GM21619 (cell line): ENCODE data around the gene RGS1.

Experiments used
- ATAC-seq: cut with Tn5 transposase; IDR thresholded peaks from one replicate; pipeline ENCODE4 v1.9.1; 2021; ENCODE audit not compliant: unreplicated experiment

RGS1 gene

DNA sequence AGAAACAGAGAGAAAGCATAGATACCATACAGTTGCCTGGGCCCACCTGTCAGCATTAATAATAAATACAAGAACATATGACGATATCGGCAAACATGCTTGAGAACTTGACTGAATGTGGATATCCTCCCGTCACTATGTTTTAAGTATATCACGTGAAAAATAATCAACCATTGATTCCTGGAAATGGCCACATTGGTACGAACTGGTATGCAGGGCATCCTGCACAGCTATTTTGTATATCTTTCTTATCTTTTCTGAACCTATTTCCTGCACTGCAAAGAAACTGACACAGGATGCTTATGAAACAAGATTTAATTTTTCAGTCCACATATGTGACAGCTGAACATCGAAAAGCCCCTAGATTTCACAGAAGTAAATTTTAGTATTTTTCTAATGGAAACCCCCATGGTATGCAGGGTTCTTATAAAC lies 22.8 kb upstream of the RGS1 start:
- peak; percentile 23 for ATAC-seq

DNA sequence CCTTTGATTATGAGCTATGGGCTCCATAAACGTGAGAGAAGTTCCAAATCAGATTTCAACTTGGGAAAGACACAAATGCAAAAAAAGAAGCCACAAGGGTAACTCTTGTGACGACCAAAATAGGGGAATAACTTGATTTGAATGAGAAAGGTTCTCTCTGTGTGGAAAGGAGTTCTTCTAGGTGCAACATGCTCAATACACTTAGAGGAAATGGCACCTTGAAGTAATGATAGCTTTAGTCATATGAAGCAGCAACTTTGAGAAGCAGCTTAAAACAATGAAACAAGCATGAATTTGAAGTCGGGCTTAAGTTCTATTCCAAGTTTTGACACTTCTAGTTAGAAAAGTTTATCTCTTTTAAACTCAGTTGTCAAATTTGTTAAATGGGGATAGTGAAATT lies 21.8 kb upstream of the RGS1 start:
- ATAC-seq = no peak

DNA sequence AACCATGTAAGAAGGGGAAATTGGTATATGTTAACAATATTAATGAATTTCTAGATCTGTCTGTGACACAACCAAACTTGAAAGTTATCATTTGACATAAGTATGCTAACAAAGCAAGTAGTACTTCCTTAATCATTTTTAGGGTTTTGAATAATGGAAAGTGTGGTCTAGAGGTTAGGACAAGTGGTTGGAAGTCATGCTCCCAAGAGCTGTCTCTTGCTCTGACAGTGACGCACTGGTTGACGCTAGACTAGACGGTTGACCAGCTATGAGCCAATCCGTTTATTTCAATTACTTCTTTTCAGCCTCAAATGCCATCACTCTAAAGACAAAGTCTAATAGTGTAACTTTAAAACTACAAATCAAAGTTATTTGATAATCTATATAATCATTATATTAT lies 20.7 kb upstream of the RGS1 start:
- no peak for ATAC-seq

DNA sequence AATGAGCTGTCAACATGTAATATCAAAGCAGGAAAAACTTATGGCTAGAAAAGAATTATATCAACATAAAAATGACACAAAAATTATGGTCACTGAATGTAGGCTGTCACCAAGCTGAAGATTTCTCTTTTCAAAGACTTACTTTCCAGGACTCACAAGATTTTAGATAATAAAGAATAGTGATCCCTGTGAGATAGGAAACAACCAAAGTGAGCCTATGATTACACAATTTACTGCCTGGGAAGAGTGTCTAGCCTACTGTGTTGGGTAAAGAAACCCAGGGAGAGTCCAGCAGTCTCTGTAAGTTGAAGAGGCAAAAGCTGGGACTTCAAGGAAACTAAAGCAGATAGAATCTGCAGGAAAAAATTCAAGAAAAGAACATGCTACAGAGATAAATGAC lies 20.2 kb upstream of the RGS1 start:
- ATAC-seq = no peak

DNA sequence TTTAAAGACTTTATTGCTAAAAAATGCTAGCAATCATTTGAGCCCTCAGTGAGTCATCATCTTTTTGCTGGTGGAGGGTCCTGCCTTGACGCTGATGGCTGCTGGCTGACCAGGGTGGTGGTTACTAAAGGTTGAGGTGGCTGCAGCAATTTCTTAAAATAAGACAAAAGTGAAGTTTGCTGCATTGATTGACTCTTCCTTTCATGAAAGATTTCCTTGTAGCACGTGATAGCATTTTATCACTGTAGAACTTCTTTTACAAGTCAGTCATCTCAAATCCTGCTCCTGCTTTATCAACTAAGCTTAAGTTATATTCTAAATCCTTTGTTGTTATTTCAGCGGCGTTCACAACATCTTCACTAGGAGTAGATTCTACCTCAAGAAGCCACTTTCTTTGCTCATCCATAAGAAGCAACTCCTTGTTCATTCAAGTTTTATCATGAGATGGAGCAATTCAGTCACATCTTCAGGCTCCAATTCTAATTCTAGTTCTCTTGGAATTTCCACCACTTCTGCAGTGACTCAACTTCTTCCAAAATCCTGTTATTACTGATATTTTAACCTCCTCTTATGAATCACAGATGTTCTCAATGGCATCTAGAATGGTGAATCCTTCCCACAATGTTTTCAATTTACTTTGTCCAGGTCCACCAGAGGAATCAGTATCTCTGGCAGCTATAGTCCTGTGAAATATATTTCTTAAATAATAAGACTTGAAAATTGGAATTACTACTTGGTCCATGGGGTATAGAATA lies 17.6 kb upstream of the RGS1 start:
- no peak for ATAC-seq

DNA sequence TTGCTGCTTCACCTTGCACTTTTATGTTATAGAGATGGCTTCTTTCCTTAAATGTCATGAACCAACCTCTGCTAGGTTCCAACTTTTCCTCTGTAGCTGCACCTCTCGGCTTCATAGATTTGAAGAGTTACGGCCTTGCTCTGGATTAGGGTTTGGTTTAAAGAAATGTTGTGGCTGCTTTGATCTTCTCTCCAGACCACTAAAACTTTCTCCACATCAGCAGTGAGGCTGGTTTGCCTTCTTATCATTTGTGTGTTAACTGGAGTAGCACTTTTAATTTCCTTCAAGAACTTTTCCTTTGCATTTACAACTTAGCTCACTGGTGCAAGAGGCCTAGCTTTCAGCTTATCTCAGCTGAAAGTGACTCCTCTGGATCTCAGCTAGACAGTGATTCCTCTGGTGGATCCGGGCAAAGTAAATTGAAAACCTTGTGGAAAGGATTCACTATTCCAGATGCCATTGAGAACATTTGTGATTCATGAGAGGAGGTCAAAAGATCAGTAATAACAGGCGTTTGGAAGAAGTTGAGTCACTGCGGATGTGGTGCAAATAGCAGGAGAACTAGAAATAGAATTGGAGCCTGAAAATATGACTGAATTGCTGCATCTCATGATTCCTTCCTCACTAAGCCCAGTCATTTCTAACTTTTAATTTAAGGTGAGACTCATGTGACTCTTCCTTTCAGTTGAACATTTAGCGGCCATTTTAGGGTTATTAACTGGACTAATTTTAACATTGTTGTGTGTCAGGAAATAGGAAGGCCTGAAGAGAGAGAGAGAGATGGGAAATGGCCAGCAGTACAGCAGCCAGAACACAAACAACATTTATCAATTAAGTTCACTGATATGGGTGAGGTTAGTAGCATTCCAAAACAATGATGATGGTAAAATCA lies 16.2 kb upstream of the RGS1 start:
- peak; percentile 62 for ATAC-seq

DNA sequence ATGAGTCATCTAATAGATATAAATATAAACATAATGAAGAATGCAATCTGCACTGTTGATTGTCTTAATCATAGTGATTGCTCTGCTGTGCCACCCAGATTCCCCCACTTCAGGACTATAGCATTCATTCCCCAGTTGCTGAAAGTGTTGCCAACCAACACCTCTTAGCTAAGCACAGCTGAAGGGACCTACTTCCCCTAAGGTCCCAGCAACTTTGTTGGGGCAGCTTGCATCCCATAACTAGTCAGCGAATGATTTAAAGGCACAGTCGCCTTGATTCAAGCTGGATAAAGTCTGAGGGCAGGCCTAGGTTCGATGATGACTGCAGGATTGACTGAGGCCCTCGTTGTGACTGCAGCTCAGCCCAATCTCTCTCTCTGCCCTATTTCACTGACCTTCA lies 14.3 kb upstream of the RGS1 start:
- no peak for ATAC-seq

DNA sequence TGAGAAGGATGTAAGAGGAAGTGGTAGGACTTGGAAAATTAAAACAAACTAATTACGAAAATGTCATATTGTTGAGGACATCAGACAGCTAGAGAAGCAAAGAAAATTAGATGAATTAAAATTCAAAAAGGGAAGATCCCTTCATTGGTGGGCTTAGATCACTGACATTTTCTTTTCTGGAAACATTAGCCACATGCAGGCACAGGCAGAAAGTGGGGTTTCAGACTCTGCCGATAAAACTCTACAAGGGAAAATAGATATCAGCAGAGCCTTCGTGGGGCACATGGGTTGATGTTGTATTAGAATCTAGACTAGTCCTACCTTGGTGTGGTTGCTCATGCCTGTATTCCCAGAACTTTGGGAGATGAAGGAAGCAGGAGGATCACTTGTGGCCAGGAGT lies 12.4 kb upstream of the RGS1 start:
- no peak for ATAC-seq

DNA sequence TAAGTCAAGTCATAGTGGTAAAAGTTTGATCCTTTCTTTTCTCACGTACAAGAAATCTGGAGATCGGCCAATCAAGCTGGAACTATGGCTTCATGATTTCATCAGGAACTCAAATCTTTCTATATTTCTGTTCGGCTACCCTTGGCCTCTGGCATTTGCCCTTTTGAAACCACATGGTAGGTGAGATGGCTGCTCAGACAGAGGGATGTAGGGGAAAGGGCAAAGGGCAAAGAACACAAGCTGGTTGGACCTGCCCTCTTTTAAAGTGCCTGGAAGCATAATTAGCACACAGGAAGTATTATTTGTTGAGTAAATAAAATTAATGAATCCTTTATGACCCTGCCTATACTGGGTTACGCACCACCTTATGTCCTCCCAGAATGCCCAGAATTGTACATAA lies 11.5 kb upstream of the RGS1 start:
- no peak for ATAC-seq

DNA sequence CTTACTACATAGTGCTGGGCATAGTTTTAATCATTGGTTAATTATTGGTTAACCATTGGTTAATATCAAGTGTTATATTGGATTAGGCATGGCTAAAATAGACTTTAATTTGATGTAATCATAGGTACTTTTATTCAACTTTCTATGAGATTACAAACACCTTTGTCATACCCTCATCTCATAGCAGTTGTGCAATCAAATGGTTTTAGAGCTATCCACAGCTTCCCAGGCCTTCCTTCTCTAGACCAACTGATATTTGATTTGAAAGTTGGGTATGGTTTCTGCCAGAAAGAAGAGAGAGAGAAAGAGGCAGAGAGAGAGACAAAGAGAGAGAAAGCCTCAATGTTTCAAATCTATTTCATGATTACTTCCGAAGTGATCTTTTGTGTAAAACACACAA lies 9.6 kb upstream of the RGS1 start:
- no peak for ATAC-seq

DNA sequence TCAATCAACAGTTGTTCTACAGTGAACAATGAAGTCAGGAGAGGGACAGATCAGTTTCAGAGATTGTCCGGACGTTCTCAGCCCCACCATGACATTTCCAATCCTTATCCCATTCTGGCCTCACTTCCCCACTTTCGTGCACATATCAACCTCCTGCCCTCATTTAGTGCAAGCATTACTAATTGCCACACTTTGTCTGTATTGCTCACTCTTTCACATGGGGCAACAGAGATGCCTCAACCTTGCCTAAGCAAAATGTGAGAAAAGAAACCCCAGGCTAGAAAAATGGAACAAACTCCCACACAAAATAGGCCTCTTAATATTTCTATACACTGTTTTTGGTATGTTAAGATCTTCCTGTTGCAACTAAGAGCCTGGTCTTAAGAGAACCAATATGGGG lies 8.9 kb upstream of the RGS1 start:
- ATAC-seq = no peak

DNA sequence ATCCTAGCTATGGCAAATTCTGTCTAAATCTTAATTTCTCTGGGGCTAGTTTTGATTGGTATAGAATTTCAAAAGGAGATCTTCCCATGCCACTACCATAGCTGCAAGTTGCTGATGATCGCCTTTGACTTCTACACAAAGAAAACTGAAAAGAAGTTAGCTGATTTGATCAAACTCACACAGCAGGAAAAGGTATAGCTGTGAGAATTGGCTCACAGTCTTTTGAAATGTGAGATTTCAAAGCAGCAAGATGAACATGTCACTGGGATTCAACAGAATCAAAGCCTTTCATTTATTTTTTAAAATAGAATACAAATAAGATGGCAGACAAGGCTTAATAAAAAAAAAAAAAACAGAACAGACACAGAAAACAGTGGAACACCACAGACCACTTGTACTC lies 7.5 kb upstream of the RGS1 start:
- ATAC-seq = no peak

DNA sequence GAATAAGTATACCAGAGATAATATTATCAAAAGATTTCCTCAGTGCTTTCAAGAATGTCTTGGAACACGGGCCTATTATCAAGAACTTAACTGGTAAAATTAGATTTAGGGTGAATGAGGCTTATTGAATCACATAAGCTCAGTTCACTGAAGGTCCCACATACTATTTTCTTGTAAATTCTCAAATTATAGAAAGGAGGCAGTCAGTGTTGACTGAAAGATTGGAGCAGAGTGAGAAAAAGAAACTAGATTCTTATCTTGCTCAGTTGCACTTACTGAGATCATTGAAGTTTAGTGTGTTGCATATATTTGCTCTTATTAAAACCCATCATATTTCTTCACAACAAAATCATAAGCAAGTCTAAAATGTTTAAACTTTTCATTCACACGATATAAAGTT lies 3.9 kb upstream of the RGS1 start:
- ATAC-seq = no peak

DNA sequence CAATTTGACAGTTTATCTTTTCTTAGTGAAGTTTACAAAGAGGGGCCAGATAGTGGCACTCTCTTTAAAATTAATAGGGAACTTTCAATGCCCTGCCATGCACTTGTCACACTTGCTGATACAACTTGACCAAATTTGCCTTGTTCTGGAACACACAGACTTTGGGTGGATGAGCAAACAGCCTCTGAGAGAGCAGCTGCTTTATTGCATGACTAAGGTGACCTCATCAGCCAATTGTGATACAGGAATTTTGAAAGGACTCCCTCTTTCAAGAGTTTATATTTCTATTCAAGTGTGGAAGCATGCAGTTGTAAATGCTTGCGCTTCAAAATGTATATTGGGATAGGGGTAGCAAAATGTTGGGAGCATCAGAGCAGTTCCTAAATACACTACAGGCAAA lies 2.1 kb upstream of the RGS1 start:
- ATAC-seq = no peak

DNA sequence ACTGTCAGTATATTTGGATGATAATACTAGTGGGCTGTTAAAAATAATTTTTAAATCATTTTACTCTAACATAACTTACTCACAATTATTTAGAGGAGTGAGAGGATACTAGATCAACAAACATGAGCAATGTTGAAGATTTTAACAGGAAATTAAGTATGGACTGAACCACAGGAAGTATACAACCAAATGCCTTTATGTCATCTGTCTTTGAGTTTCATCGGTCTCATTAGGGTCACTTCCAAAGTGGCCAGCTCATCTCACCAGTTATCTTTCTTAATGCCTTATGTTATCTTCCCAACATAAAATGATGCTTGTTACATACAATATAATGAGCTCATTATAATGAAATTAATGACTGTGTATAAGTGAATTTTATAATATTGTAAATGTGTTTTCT lies 1.5 kb upstream of the RGS1 start:
- no peak for ATAC-seq

DNA sequence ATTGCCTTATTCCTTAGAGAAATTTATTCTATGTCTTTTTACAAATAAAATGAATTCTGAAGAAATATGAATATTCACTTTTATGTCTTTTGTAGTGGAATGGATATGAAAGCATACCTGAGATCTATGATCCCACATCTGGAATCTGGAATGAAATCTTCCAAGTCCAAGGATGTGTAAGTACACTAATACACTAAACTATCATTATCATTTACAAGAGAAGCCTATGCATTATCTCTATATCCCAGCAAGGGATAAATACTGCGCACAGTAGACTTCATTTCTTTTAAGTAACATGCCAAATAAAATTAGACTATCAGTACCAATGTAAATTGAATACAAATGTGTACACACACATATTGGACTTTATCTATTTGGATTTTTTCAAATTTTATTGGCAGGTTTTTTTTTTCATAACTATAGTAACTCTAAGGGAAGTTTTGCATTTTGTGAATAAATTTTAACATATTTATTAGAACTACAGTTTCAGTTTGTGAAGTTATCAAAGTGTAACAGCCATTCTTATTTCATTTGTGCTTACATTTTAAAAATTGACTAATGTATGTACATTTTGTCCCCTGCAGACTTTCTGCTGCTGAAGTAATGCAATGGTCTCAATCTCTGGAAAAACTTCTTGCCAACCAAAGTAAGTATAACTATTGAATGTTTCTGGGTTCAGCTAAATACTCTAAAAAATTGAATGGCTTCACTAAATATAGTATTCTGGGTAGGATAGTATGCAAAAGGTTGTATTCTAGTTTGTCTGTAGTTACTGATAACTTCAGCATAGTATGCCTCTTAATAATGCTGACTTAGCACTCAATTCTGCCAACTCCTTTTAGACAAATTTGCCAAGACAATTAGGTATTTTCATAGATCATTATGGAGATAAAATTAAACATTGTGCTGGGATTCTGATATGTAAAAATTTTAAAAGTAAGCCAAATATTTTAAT lies 894 bp downstream of the RGS1 start:
- no peak for ATAC-seq

DNA sequence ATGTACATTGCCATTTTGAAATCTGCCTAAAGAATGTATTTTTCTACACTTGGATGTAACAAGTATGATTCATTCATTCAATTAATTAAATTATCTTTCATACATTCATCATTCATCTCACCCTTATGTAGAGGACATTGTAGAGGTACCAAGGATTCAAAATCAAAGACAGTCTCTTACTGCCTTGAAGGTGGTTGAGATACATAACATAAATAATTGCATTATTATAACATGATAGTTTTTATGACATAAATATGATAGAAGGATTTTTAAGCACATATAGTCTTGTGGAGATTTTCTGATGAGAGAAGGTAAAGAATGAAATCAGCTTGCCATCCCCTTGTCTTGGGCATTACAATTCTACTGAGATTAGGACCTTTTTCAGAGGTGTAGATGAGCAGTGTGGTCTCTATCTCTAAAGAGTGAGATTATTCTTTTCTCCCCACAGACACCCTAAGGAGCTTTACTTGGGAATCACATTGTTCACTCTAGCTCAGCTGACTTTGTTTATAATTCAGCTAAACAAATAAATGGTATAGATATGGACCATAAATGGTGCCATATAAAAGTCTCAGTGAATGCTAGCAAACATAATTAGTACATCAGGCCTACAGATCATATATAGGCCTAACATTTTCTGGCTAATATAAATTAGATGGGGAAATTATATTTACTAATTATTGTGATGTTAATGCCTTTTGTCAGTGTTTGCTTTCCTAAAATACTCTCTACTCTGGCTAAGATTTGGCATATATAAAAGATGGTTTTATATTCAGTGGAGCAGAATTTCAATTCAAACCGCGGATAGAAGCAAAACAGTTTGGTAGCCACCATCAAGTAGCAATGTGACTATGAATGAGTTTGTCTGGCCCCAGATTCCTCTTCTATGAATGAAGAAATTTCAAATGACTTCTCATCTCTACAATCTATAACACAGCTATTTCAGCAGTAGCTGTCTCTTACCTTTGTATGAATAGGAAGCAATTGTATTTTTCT lies 1.9 kb downstream of the RGS1 start:
- ATAC-seq = no peak

DNA sequence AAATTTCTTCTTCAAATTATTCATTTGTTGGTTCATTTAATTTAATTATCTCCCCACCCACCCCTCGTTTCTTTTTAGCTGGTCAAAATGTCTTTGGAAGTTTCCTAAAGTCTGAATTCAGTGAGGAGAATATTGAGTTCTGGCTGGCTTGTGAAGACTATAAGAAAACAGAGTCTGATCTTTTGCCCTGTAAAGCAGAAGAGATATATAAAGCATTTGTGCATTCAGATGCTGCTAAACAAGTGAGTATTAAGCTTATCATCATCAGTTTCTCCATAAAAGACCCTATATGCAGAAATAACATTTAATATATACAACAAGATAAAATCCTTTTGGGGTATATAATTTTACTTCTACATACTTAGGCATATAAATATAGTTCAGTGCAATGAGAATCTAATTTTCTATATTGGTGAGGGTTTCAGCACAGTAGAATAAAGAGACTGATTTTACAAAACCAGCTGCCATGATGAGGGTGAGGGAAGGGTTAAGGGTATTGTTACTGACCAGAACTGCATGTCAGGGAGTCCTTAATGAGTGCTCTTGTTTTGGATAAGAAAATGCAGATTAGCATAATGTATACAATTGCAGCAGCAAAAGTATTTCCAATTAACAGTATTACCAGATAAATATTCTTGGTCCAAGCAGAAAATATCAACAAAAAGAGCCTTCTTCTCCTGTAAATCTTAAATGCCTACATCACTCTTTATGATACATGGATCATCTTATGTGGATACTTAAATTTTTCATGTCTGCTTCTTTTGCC lies 2.8 kb downstream of the RGS1 start:
- ATAC-seq = no peak

DNA sequence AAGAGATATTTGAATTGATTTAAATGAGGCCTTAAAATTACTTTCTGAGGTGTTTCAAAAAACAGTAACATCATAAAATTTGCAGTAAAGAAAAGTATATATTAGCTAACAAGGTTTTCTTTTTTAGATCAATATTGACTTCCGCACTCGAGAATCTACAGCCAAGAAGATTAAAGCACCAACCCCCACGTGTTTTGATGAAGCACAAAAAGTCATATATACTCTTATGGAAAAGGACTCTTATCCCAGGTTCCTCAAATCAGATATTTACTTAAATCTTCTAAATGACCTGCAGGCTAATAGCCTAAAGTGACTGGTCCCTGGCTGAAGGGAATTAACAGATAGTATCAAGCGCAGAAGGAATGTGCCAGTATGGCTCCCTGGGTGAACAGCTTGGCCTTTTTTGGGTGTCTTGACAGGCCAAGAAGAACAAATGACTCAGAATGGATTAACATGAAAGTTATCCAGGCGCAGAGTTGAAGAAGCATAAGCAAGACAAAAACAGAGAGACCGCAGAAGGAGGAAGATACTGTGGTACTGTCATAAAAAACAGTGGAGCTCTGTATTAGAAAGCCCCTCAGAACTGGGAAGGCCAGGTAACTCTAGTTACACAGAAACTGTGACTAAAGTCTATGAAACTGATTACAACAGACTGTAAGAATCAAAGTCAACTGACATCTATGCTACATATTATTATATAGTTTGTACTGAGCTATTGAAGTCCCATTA lies 3.6 kb downstream of the RGS1 start:
- no peak for ATAC-seq
